GM23338 (cell line): ENCODE data around the gene MAST3. TPM values are rescaled to one million over a fixed set of nuclear protein-coding genes. Genes with fewer than 3 reads are reported as not detected.

Experiments
- ATAC-seq: fragments of 200-7000 bp; cut with Tn5 transposase; 3 replicates; pipeline ENCODE4 v1.9.1; 2020
- DNase-seq: peaks from one replicate; pipeline ENCODE4 v3.0.0-alpha.2; 2015; ENCODE audit warnings: low spot score
- H2AFZ ChIP-seq: fragments of 200-600 bp; sonication (generic); 2 replicates; pipeline ENCODE4 v1.8.0; 2016; ENCODE audit warnings: antibody characterized with exemption, mild to moderate bottlenecking, moderate library complexity
- H3F3A ChIP-seq: fragments of 200-600 bp; sonication (generic); replicated peaks from 2 replicates; pipeline ENCODE4 v1.8.0; 2017; ENCODE audit warnings: antibody characterized with exemption, mixed run types, low read depth
- H3K27ac ChIP-seq: fragments of 200-600 bp; sonication (generic); 2 replicates; pipeline ENCODE4 v1.6.1; 2016; ENCODE audit warnings: low read depth
- H3K27me3 ChIP-seq: fragments of 200-600 bp; sonication (generic); 2 replicates; pipeline ENCODE4 v1.8.0; 2016; ENCODE audit warnings: mild to moderate bottlenecking, mixed run types, moderate library complexity; ENCODE audit not compliant: insufficient read depth
- H3K36me3 ChIP-seq: fragments of 200-600 bp; sonication (generic); 2 replicates; pipeline ENCODE4 v1.8.0; 2016; ENCODE audit warnings: mild to moderate bottlenecking; ENCODE audit not compliant: insufficient read depth
- H3K4me1 ChIP-seq: fragments of 200-600 bp; sonication (generic); 2 replicates; pipeline ENCODE4 v1.8.0; 2016; ENCODE audit warnings: mild to moderate bottlenecking, moderate library complexity; ENCODE audit not compliant: insufficient read depth
- H3K4me2 ChIP-seq: fragments of 200-600 bp; sonication (generic); 2 replicates; pipeline ENCODE4 v1.7.1; 2017; ENCODE audit warnings: mixed run types
- H3K4me3 ChIP-seq: fragments of 200-600 bp; sonication (generic); 2 replicates; pipeline ENCODE4 v1.6.1; 2016; ENCODE audit warnings: mixed run types
- H3K79me2 ChIP-seq: fragments of 200-600 bp; sonication (generic); replicated peaks from 2 replicates; pipeline ENCODE4 v1.8.0; 2017; ENCODE audit warnings: mild to moderate bottlenecking; ENCODE audit not compliant: insufficient read depth
- H3K9me2 ChIP-seq: fragments of 200-600 bp; sonication (generic); 2 replicates; pipeline ENCODE4 v1.8.0; 2017; ENCODE audit not compliant: insufficient read depth
- H4K20me1 ChIP-seq: fragments of 200-600 bp; sonication (generic); replicated peaks from 2 replicates; pipeline ENCODE4 v1.8.0; 2017; ENCODE audit warnings: mild to moderate bottlenecking; ENCODE audit not compliant: insufficient read depth
- H3K27ac Mint-ChIP-seq: 2 replicates; pipeline ENCODE4 v1.8.0; 2020; ENCODE audit warnings: inconsistent platforms, mild to moderate bottlenecking, moderate library complexity, mixed read lengths
- H3K27me3 Mint-ChIP-seq: 3 replicates; pipeline ENCODE4 v1.8.0; 2022; ENCODE audit warnings: low read depth, mild to moderate bottlenecking, moderate library complexity, mixed read lengths, inconsistent platforms; ENCODE audit not compliant: insufficient read depth, poor library complexity
- H3K36me3 Mint-ChIP-seq: 3 replicates; pipeline ENCODE4 v1.8.0; 2021; ENCODE audit warnings: low read depth, mild to moderate bottlenecking, inconsistent platforms, moderate library complexity, mixed read lengths
- H3K4me1 Mint-ChIP-seq: 3 replicates; pipeline ENCODE4 v1.8.0; 2020; ENCODE audit warnings: mild to moderate bottlenecking, inconsistent platforms, mixed read lengths
- H3K4me3 Mint-ChIP-seq: 3 replicates; pipeline ENCODE4 v1.8.0; 2021; ENCODE audit warnings: moderate library complexity, mild to moderate bottlenecking, inconsistent platforms, mixed read lengths
- H3K9me3 Mint-ChIP-seq: 3 replicates; pipeline ENCODE4 v1.8.0; 2020; ENCODE audit warnings: moderate library complexity, mild to moderate bottlenecking, inconsistent platforms, mixed read lengths
- CREB1 ChIP-seq: fragments of 250-450 bp; sonication (Bioruptor Pico); IDR thresholded peaks from 2 replicates; pipeline ENCODE4 v1.5.0; 2020; ENCODE audit warnings: low read depth, mild to moderate bottlenecking, moderate library complexity
- EZH2 ChIP-seq: fragments of 200-600 bp; sonication (generic); IDR thresholded peaks from one replicate; pipeline ENCODE4 v1.8.0; 2017; ENCODE audit warnings: antibody characterized with exemption, mild to moderate bottlenecking, low read depth; ENCODE audit not compliant: unreplicated experiment
- NANOG ChIP-seq: IDR thresholded peaks from 2 replicates; pipeline ENCODE4 v1.6.1; 2016; ENCODE audit warnings: antibody characterized with exemption, borderline replicate concordance
- REST ChIP-seq: IDR thresholded peaks from one replicate; pipeline ENCODE4 v1.6.1; 2018; ENCODE audit warnings: antibody characterized with exemption; ENCODE audit not compliant: unreplicated experiment
- STAT1 ChIP-seq: IDR thresholded peaks from one replicate; pipeline ENCODE4 v1.6.1; 2016; ENCODE audit warnings: antibody characterized with exemption; ENCODE audit not compliant: unreplicated experiment
- ZNF114 ChIP-seq: fragments of 250-450 bp; sonication (Bioruptor Pico); IDR thresholded peaks from 2 replicates; pipeline ENCODE4 v1.5.0; 2020; ENCODE audit warnings: mild to moderate bottlenecking, moderate library complexity
- ZNF331 ChIP-seq: fragments of 250-450 bp; sonication (Bioruptor Pico); IDR thresholded peaks from 2 replicates; pipeline ENCODE4 v1.5.0; 2020; ENCODE audit warnings: low read depth, mild to moderate bottlenecking, moderate library complexity
- polyA plus RNA-seq: library from polyadenylated mRNA; unstranded; fragments of >200 nt; fragmentation: Nextera tagmentation; extraction: Ambion mirVana; gene quantifications from 2 replicates; pipeline ENCODE4 v1.2.1, GENCODE V29; 2016
- total RNA-seq: library from RNA; depleted of rRNA; stranded (reverse); fragments of >200 nt; shearing (Covaris generic); gene quantifications from 2 replicates; pipeline ENCODE4 v1.2.3, GENCODE V29; 2014
- TF ChIP-seq, protein P1 (sequence below): fragments of 250-450 bp; sonication (Bioruptor Pico); IDR thresholded peaks from 2 replicates; pipeline ENCODE4 v1.5.0; 2020; ENCODE audit warnings: mild to moderate bottlenecking, moderate library complexity

Gene MAST3
- total and polyA plus RNA-seq, 2 experiments from 2014 or later: 5.6 to 8.8 TPM

DNA sequence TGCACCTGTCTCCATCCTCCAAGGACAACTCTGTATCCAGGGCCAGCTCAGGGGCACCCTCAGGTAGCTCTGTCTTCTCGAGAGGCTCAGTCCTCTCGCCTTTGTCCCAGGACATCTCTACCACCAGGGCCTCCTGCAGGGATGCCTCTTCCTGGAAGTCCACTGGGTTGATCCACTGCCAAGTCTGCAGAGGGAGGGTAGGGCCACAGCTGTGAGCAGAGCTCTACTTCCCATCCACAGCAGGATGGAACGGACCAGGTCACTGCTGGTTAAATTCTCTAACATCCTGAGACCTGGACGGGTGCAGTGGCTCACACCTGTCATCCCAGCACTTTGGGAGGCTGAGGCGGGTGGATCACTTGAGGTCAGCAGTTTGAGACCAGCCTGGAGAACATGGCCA, 37.7 kb upstream of the MAST3 start:
- H2AFZ ChIP-seq: no peak overlapping the region
- H3K27me3 ChIP-seq: no peaks in the 10 kb centered on the region
- H3K4me1 Mint-ChIP-seq: 0 out of 3 replicates have a peak, but pooled peaks cover 2% of the 10 kb centered on the region
- H3K27ac Mint-ChIP-seq: no peak overlapping the region
- no peaks in the 10 kb centered on the region for H3K79me2 ChIP-seq
- no peaks in the 10 kb centered on the region for H3K36me3 ChIP-seq
- TF ChIP-seq NANOG: no peak
- TF ChIP-seq, protein P1, sequence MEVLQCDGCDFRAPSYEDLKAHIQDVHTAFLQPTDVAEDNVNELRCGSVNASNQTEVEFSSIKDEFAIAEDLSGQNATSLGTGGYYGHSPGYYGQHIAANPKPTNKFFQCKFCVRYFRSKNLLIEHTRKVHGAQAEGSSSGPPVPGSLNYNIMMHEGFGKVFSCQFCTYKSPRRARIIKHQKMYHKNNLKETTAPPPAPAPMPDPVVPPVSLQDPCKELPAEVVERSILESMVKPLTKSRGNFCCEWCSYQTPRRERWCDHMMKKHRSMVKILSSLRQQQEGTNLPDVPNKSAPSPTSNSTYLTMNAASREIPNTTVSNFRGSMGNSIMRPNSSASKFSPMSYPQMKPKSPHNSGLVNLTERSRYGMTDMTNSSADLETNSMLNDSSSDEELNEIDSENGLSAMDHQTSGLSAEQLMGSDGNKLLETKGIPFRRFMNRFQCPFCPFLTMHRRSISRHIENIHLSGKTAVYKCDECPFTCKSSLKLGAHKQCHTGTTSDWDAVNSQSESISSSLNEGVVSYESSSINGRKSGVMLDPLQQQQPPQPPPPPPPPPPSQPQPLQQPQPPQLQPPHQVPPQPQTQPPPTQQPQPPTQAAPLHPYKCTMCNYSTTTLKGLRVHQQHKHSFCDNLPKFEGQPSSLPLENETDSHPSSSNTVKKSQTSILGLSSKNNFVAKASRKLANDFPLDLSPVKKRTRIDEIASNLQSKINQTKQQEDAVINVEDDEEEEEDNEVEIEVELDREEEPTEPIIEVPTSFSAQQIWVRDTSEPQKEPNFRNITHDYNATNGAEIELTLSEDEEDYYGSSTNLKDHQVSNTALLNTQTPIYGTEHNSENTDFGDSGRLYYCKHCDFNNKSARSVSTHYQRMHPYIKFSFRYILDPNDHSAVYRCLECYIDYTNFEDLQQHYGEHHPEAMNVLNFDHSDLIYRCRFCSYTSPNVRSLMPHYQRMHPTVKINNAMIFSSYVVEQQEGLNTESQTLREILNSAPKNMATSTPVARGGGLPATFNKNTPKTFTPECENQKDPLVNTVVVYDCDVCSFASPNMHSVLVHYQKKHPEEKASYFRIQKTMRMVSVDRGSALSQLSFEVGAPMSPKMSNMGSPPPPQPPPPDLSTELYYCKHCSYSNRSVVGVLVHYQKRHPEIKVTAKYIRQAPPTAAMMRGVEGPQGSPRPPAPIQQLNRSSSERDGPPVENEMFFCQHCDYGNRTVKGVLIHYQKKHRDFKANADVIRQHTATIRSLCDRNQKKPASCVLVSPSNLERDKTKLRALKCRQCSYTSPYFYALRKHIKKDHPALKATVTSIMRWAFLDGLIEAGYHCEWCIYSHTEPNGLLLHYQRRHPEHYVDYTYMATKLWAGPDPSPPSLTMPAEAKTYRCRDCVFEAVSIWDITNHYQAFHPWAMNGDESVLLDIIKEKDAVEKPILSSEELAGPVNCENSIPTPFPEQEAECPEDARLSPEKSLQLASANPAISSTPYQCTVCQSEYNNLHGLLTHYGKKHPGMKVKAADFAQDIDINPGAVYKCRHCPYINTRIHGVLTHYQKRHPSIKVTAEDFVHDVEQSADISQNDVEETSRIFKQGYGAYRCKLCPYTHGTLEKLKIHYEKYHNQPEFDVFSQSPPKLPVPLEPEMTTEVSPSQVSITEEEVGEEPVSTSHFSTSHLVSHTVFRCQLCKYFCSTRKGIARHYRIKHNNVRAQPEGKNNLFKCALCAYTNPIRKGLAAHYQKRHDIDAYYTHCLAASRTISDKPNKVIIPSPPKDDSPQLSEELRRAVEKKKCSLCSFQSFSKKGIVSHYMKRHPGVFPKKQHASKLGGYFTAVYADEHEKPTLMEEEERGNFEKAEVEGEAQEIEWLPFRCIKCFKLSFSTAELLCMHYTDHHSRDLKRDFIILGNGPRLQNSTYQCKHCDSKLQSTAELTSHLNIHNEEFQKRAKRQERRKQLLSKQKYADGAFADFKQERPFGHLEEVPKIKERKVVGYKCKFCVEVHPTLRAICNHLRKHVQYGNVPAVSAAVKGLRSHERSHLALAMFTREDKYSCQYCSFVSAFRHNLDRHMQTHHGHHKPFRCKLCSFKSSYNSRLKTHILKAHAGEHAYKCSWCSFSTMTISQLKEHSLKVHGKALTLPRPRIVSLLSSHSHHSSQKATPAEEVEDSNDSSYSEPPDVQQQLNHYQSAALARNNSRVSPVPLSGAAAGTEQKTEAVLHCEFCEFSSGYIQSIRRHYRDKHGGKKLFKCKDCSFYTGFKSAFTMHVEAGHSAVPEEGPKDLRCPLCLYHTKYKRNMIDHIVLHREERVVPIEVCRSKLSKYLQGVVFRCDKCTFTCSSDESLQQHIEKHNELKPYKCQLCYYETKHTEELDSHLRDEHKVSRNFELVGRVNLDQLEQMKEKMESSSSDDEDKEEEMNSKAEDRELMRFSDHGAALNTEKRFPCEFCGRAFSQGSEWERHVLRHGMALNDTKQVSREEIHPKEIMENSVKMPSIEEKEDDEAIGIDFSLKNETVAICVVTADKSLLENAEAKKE: no peak
- no peak for TF ChIP-seq ZNF331 (CRISPR knock-in tag)
- TF ChIP-seq REST: no peak
- TF ChIP-seq STAT1: no peak
- no peak for TF ChIP-seq ZNF114
- TF ChIP-seq CREB1 (CRISPR knock-in tag): no peak
- no peak for TF ChIP-seq EZH2
- no peak overlapping the region for H3K4me3 ChIP-seq
- no peak overlapping the region for H3K27ac ChIP-seq
- no peak overlapping the region for H3K4me2 ChIP-seq
- no peaks in the 10 kb centered on the region for H3K36me3 Mint-ChIP-seq
- peaks cover 17% of the 10 kb centered on the region for H3K27me3 Mint-ChIP-seq
- H3F3A ChIP-seq: 0 out of 2 replicates have a peak, but pooled peaks cover 5% of the 10 kb centered on the region
- no peaks in the 10 kb centered on the region for H3K9me2 ChIP-seq
- DNase-seq (no peak), ATAC-seq (no peak)
- no peaks in the 10 kb centered on the region for H3K9me3 Mint-ChIP-seq
- H4K20me1 ChIP-seq: no peaks in the 10 kb centered on the region
- no peak overlapping the region for H3K4me3 Mint-ChIP-seq
- no peaks in the 10 kb centered on the region for H3K4me1 ChIP-seq
